Ovary (tissue), 9 donors: ENCODE results near the gene EIF3F. TPM values are rescaled to one million over a fixed set of nuclear protein-coding genes. Genes with fewer than 3 reads are reported as not detected.

ENCODE experiments used
- DNase-seq, 5 donors: peaks; one replicate each; pipeline ENCODE4 v3.0.0-alpha.2; 2019 to 2020
- H3K27ac ChIP-seq, 2 donors: fragments of 200-600 bp; one replicate each; pipeline versions ENCODE4 v1.5.1 to v1.8.0; 2019 to 2022
- H3K27me3 ChIP-seq: fragments of 200-600 bp; one replicate; pipeline ENCODE4 v1.8.0; 2022
- H3K36me3 ChIP-seq: fragments of 200-600 bp; sonication (generic); one replicate; pipeline ENCODE4 v1.5.1; 2019
- H3K4me1 ChIP-seq: one replicate; pipeline ENCODE4 v1.8.1; 2013; ENCODE audit warnings: mild to moderate bottlenecking, moderate library complexity; ENCODE audit not compliant: insufficient read depth
- H3K4me3 ChIP-seq: fragments of 200-600 bp; sonication (generic); one replicate; pipeline ENCODE4 v1.5.1; 2017
- H3K9me3 ChIP-seq, 2 donors: fragments of 200-600 bp in 1 of 2; sonication (generic) in 1 of 2; one replicate each; pipeline versions ENCODE4 v1.5.1 to v1.8.1; 2013 to 2019; ENCODE audit warnings: mild to moderate bottlenecking in 1 of 2, moderate library complexity in 1 of 2
- CTCF ChIP-seq, 3 donors: fragments of 450-650 bp in 2 of 3; fragments of 200-600 bp in 1 of 3; IDR thresholded peaks; one replicate each; pipeline versions ENCODE4 v1.5.1 to v1.8.0; 2016 to 2022; ENCODE audit warnings: antibody characterized with exemption in 3 of 3, mild to moderate bottlenecking in 1 of 3
- EP300 ChIP-seq: sonication (generic); formaldehyde crosslinking; IDR thresholded peaks from one replicate; pipeline ENCODE4 v1.6.1; 2017; ENCODE audit warnings: antibody characterized with exemption
- POLR2A ChIP-seq: fragments of 450-650 bp; IDR thresholded peaks from one replicate; pipeline ENCODE4 v1.6.1; 2017; ENCODE audit warnings: antibody characterized with exemption, mild to moderate bottlenecking, moderate library complexity
- WGBS, 3 donors: extraction: QIAGEN DNeasy Blood & Tissue Kit in 1 of 3; methylation state at CpG; one replicate each; pipeline versions ENCODE4 v1.1.5 to v1.1.7; 2013 to 2017; 5-methylcytosine and 5-hydroxymethylcytosine counted together
- intact Hi-C, 4 donors: fragments of 100-400 bp; cut with DNase I; formaldehyde crosslinking; loops; one replicate each; pipeline versions ENCODE4 v1.11.0 to v1.15.1; 2022 to 2023
- polyA plus RNA-seq, 2 donors: library from polyadenylated mRNA; stranded (reverse); fragments of 200-250 nt in 1 of 2; fragments of 350-450 nt in 1 of 2; fragmentation: Illumina TruSeq in 1 of 2; extraction: RNeasy Lipid Tissue Mini Kit (QIAGEN cat#74804) in 1 of 2; gene quantifications; one replicate each; pipeline ENCODE4 v1.2.3, GENCODE V29; 2013 to 2014
- total RNA-seq, 7 donors: library from RNA; depleted of rRNA in 2 of 7; stranded (reverse); fragments of >200 nt in 2 of 7; fragmentation: NEBNext Ultra II Directional in 3 of 7; extraction: Animal tissue kit (Norgen Biotek cat#: 25700) in 3 of 7; gene quantifications; one replicate each; pipeline versions ENCODE4 v1.1.0 to v1.2.4, GENCODE V29; 2016 to 2023
- donor health status: DM: no; HTN: no; CAD: no; lungs with moderate emphysema.
- donor health status: DM: no; HTN: no; CAD: no.
- donor health status: Bipolar disorder and iron deficiency.
- donor health status: DM: yes; HTN: yes; CAD: no.
- donor health status: DM: no; HTN: no; CAD: no.
- donor health status: DM: yes; HTN: yes; CAD: no.

Gene EIF3F
- total and polyA plus RNA-seq, 9 donors: 235 to 764 (median 328) TPM

- no peak overlapping the region for H3K4me3 ChIP-seq
- no peaks in the 10 kb centered on the region for H3K9me3 ChIP-seq
- no peaks in the 10 kb centered on the region for H3K27me3 ChIP-seq
- 90 to 97% (median 91%) methylated on average over 2 of the region's 2 CpGs for WGBS, 3 donors
- DNase-seq: no peak
- no peaks in the 10 kb centered on the region for H3K4me1 ChIP-seq
- no peaks in the 10 kb centered on the region for H3K36me3 ChIP-seq
- no peak overlapping the region for H3K27ac ChIP-seq
- no peak for TF ChIP-seq EP300
- TF ChIP-seq CTCF (IDR thresholded peaks at IDR 0.05): no peak
- no peak for TF ChIP-seq POLR2A
- intact Hi-C loops: loop anchor here in 1 of 4 donors (5.0 kb wide), 1 partner anchor 80 kb away; no protein-coding TSS in a partner anchor
These were observed 29.9 kb downstream of the EIF3F start for GRCh38 chr11:8017071-8017470.

GRCh38 chr11:8017894-8018483 is 30.9 kb downstream of the EIF3F start:
- no peak overlapping the region for H3K27ac ChIP-seq
- DNase-seq: peak in 1 of 5 donors; percentile 49
- TF ChIP-seq POLR2A: no peak
- TF ChIP-seq CTCF (IDR thresholded peaks at IDR 0.05): no peak
- no peak for TF ChIP-seq EP300
- H3K36me3 ChIP-seq: no peaks in the 10 kb centered on the region
- intact Hi-C loops: loop anchor here in 1 of 4 donors (5.0 kb wide), 1 partner anchor 79 kb away; no protein-coding TSS in a partner anchor
- H3K9me3 ChIP-seq: no peaks in the 10 kb centered on the region
- H3K4me3 ChIP-seq: peak overlapping the region; percentile 79
- no peaks in the 10 kb centered on the region for H3K27me3 ChIP-seq
- WGBS, 3 donors: 33 to 42% (median 35%) methylated on average over 13 of the region's 13 CpGs
- H3K4me1 ChIP-seq: no peaks in the 10 kb centered on the region

- intact Hi-C loops: loop anchor here in 1 of 4 donors (5.0 kb wide), 1 partner anchor 79 kb away; no protein-coding TSS in a partner anchor
- peak; percentile 79 to 91 (median 83) for DNase-seq
- TF ChIP-seq EP300: no peak
- peak; percentile 28 for TF ChIP-seq POLR2A
- H3K27me3 ChIP-seq: no peaks in the 10 kb centered on the region
- H3K4me3 ChIP-seq: peak overlapping the region; percentile 79
- no peaks in the 10 kb centered on the region for H3K9me3 ChIP-seq
- H3K27ac ChIP-seq: peak overlapping the region; percentile 82 to 89
- H3K36me3 ChIP-seq: no peaks in the 10 kb centered on the region
- WGBS, 3 donors: 0 to 1% (median 0%) methylated on average over 61 to 62 of the region's 62 CpGs
- no peaks in the 10 kb centered on the region for H3K4me1 ChIP-seq
These were observed 31.6 kb downstream of the EIF3F start for GRCh38 chr11:8018484-8019313.

GRCh38 chr11:8019314-8020243 is 32.4 kb downstream of the EIF3F start:
- Histone ChIP-seq H3K4me1 (no peaks in the 10 kb centered on the region), H3K27me3 (no peaks in the 10 kb centered on the region), H3K27ac (peak overlapping the region; percentile 82 to 89), H3K9me3 (no peaks in the 10 kb centered on the region), H3K36me3 (no peaks in the 10 kb centered on the region), H3K4me3 (peak overlapping the region; percentile 79)
- peak; percentile 36 to 75 (median 55) for DNase-seq
- 0% methylated on average over 60 to 84 of the region's 84 CpGs for WGBS, 3 donors
- TF ChIP-seq POLR2A: peak; percentile 44
- TF ChIP-seq CTCF (IDR thresholded peaks at IDR 0.05): no peak
- intact Hi-C loops: loop anchor here in 1 of 4 donors (5.0 kb wide), 1 partner anchor 78 kb away; no protein-coding TSS in a partner anchor
